DOHH2 (cell line): ENCODE data around the gene ATP8B1.

Experiments
- H3F3A ChIP-seq: fragments of 200-600 bp; sonication (generic), shearing (Covaris generic); 2 replicates; pipeline ENCODE4 v1.6.0; 2016; ENCODE audit warnings: antibody characterized with exemption, mild to moderate bottlenecking; ENCODE audit not compliant: control insufficient read depth, insufficient read depth
- H3K27ac ChIP-seq: fragments of 200-600 bp; sonication (generic); 2 replicates; pipeline ENCODE4 v1.5.1; 2014; ENCODE audit warnings: low read depth, mild to moderate bottlenecking, low read length, moderate library complexity
- H3K27me3 ChIP-seq: fragments of 200-600 bp; sonication (generic); 2 replicates; pipeline ENCODE4 v1.6.1; 2014; ENCODE audit warnings: mild to moderate bottlenecking, low read length, mixed read lengths; ENCODE audit not compliant: control insufficient read depth
- H3K36me3 ChIP-seq: fragments of 200-600 bp; sonication (generic); 2 replicates; pipeline ENCODE4 v1.6.1; 2014; ENCODE audit warnings: mild to moderate bottlenecking, low read length, moderate library complexity, mixed read lengths; ENCODE audit not compliant: control insufficient read depth
- H3K4me1 ChIP-seq: fragments of 200-600 bp; sonication (generic); 2 replicates; pipeline ENCODE4 v1.6.1; 2014; ENCODE audit warnings: mild to moderate bottlenecking, low read length, mixed read lengths; ENCODE audit not compliant: control insufficient read depth
- H3K4me2 ChIP-seq: fragments of 200-600 bp; sonication (generic); 2 replicates; pipeline ENCODE4 v1.6.0; 2014; ENCODE audit warnings: mild to moderate bottlenecking, low read length, moderate library complexity
- H3K4me3 ChIP-seq: fragments of 200-600 bp; sonication (generic); 2 replicates; pipeline ENCODE4 v1.5.1; 2014; ENCODE audit warnings: mild to moderate bottlenecking, low read length, mixed read lengths
- H3K79me2 ChIP-seq: fragments of 200-600 bp; sonication (generic); 2 replicates; pipeline ENCODE4 v1.6.1; 2014; ENCODE audit warnings: mild to moderate bottlenecking, low read length, mixed read lengths; ENCODE audit not compliant: control insufficient read depth
- H3K9me2 ChIP-seq: fragments of 200-600 bp; sonication (generic); replicated peaks from 2 replicates; pipeline ENCODE4 v1.6.1; 2014; ENCODE audit warnings: mild to moderate bottlenecking, low read length, mixed read lengths; ENCODE audit not compliant: control insufficient read depth
- H3K9me3 ChIP-seq: fragments of 200-600 bp; sonication (generic); 2 replicates; pipeline ENCODE4 v1.6.1; 2014; ENCODE audit warnings: antibody characterized with exemption, low read length, mixed read lengths; ENCODE audit not compliant: control insufficient read depth, insufficient read depth
- H4K20me1 ChIP-seq: fragments of 200-600 bp; sonication (generic); 2 replicates; pipeline ENCODE4 v1.6.0; 2014; ENCODE audit warnings: low read depth, mild to moderate bottlenecking, antibody characterized with exemption, low read length, moderate library complexity; ENCODE audit not compliant: control insufficient read depth, insufficient read depth
- CTCF ChIP-seq: fragments of 200-600 bp; sonication (generic); IDR thresholded peaks from one replicate; pipeline ENCODE4 v1.5.1; 2014; ENCODE audit warnings: antibody characterized with exemption, mild to moderate bottlenecking, low read depth, low read length; ENCODE audit not compliant: poor library complexity, severe bottlenecking
- EZH2phosphoT487 ChIP-seq: fragments of 200-600 bp; sonication (generic); IDR thresholded peaks from 2 replicates; pipeline ENCODE4 v1.6.1; 2017; ENCODE audit warnings: borderline replicate concordance, mild to moderate bottlenecking, antibody characterized with exemption, low read length, moderate library complexity, mixed read lengths

Gene ATP8B1

GRCh38 chr18:57630754-57631595 is 172.1 kb downstream of the ATP8B1 start:
- Histone ChIP-seq H3K9me3 (no peaks in the 10 kb centered on the region), H3K4me2 (peak overlapping the region; percentile 71), H3F3A (peaks cover 13% of the 10 kb centered on the region), H4K20me1 (no peaks in the 10 kb centered on the region), H3K79me2 (peaks cover 8% of the 10 kb centered on the region), H3K9me2 (no peaks in the 10 kb centered on the region), H3K4me1 (peaks cover 14% of the 10 kb centered on the region), H3K4me3 (peak overlapping the region; percentile 79), H3K27ac (peak overlapping the region; percentile 93), H3K36me3 (no peaks in the 10 kb centered on the region; the same call in 1 of the 2 replicates), H3K27me3 (no peaks in the 10 kb centered on the region)
- no peak for TF ChIP-seq CTCF
- no peak for TF ChIP-seq EZH2phosphoT487

GRCh38 chr18:57630002-57630753 is 172.9 kb downstream of the ATP8B1 start:
- peak overlapping the region; percentile 79 for H3K4me3 ChIP-seq
- H3K4me2 ChIP-seq = peak overlapping the region; percentile 71
- TF ChIP-seq EZH2phosphoT487 = no peak
- TF ChIP-seq CTCF = peak; percentile 80
- no peaks in the 10 kb centered on the region for H3K9me3 ChIP-seq
- H3K27me3 ChIP-seq = no peaks in the 10 kb centered on the region
- H3K27ac ChIP-seq = peak overlapping the region; percentile 93
- H4K20me1 ChIP-seq = no peaks in the 10 kb centered on the region
- peaks cover 14% of the 10 kb centered on the region for H3K4me1 ChIP-seq
- peaks cover 8% of the 10 kb centered on the region for H3K79me2 ChIP-seq
- no peaks in the 10 kb centered on the region; the same call in 1 of the 2 replicates for H3K36me3 ChIP-seq
- peaks cover 13% of the 10 kb centered on the region for H3F3A ChIP-seq
- H3K9me2 ChIP-seq = no peaks in the 10 kb centered on the region

- peak overlapping the region; percentile 93 for H3K27ac ChIP-seq
- no peaks in the 10 kb centered on the region for H3K9me3 ChIP-seq
- H3F3A ChIP-seq = peaks cover 13% of the 10 kb centered on the region
- peak overlapping the region; percentile 71 for H3K4me2 ChIP-seq
- H3K4me3 ChIP-seq = peak overlapping the region; percentile 79
- TF ChIP-seq CTCF = no peak
- H3K36me3 ChIP-seq = no peaks in the 10 kb centered on the region; the same call in 1 of the 2 replicates
- no peaks in the 10 kb centered on the region for H3K27me3 ChIP-seq
- H3K9me2 ChIP-seq = no peaks in the 10 kb centered on the region
- peaks cover 8% of the 10 kb centered on the region for H3K79me2 ChIP-seq
- no peaks in the 10 kb centered on the region for H4K20me1 ChIP-seq
- peaks cover 14% of the 10 kb centered on the region for H3K4me1 ChIP-seq
Observed at GRCh38 chr18:57629422-57629821, 173.7 kb downstream of the ATP8B1 start.
